IPS-20b (cell line): ENCODE data around the gene CRISP1.

Source experiments
- H3K27ac ChIP-seq: one replicate; pipeline ENCODE4 v1.5.1; 2013; ENCODE audit warnings: low read length
- H3K27me3 ChIP-seq: 2 replicates; pipeline ENCODE4 v1.6.1; 2013; ENCODE audit warnings: mild to moderate bottlenecking, low read length, inconsistent platforms; ENCODE audit not compliant: insufficient read depth
- H3K36me3 ChIP-seq: 2 replicates; pipeline ENCODE4 v1.6.1; 2013; ENCODE audit warnings: low read depth, mild to moderate bottlenecking, inconsistent platforms, low read length, moderate library complexity; ENCODE audit not compliant: insufficient read depth
- H3K4me1 ChIP-seq: 2 replicates; pipeline ENCODE4 v1.6.1; 2013; ENCODE audit warnings: mild to moderate bottlenecking, control low read depth, inconsistent platforms, low read length, moderate library complexity; ENCODE audit not compliant: insufficient read depth
- H3K4me3 ChIP-seq: 2 replicates; pipeline ENCODE4 v1.5.1; 2013; ENCODE audit warnings: mild to moderate bottlenecking, low read length, inconsistent platforms
- H3K9ac ChIP-seq: 2 replicates; pipeline ENCODE4 v1.6.1; 2013; ENCODE audit warnings: low read depth, mild to moderate bottlenecking, inconsistent platforms, low read length, moderate library complexity
- H3K9me3 ChIP-seq: 2 replicates; pipeline ENCODE4 v1.6.1; 2013; ENCODE audit warnings: mild to moderate bottlenecking, low read depth, low read length, inconsistent platforms; ENCODE audit not compliant: insufficient read depth

Gene CRISP1

DNA sequence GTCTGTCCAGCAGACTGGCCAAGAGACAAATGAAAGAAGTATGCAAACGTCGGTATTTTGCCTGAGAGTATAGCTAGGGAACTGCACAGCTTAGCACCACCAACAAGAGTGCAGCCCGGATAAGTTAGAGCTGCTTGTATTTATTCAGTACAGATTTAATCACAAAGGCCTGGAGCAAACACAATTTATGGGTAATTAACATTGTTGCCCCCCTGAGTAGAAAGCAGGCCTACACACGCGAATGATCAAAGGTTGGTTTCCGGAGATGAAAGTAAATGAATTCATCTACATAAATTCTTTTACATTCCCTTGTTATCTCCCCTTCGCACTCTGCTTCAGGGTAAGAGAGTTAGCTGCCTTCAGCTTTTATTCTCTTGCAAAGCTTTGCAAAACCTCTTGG is 24.7 kb upstream of the CRISP1 start:
- no peak overlapping the region for H3K27ac ChIP-seq
- H3K36me3 ChIP-seq, result no peaks in the 10 kb centered on the region
- no peak overlapping the region for H3K9ac ChIP-seq
- peaks cover 82% of the 10 kb centered on the region for H3K27me3 ChIP-seq
- no peak overlapping the region; the same call in 1 of the 2 replicates for H3K4me3 ChIP-seq
- H3K9me3 ChIP-seq, result no peaks in the 10 kb centered on the region
- H3K4me1 ChIP-seq, result peaks cover 11% of the 10 kb centered on the region

DNA sequence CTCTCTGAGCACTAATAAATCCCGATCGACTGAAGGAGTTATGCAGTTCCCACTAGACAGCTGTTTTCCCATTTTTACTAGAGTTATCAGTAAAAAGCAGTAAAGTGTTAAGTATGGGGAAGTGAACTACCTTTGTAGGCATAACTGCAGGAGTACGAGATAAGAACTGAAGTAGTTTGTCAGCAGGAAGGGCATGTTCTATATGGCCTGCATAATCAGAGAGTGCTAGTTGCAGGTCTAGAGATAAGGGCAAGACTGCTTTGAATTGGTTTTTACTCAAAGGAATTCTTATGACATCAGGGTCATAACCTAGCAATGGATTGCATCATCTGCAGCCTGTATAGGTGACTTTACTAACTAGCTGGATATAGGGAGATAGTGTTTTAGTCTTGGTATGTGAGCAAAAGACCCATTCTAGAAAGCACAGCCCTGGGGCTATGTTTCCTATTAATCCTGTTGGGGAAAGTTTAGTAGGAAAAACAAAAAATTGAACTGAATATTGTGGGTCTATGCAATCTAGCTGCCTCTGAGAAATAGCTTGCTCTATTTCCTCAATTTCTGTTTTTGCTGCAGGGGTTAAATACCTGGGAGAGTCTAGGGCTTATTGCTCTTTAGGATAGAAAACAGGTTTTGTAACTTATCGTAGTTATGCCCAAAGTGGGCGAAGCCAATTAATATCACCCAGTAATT is 22.6 kb upstream of the CRISP1 start:
- Histone ChIP-seq H3K4me1 (peaks cover 11% of the 10 kb centered on the region), H3K27me3 (peaks cover 84% of the 10 kb centered on the region)

DNA sequence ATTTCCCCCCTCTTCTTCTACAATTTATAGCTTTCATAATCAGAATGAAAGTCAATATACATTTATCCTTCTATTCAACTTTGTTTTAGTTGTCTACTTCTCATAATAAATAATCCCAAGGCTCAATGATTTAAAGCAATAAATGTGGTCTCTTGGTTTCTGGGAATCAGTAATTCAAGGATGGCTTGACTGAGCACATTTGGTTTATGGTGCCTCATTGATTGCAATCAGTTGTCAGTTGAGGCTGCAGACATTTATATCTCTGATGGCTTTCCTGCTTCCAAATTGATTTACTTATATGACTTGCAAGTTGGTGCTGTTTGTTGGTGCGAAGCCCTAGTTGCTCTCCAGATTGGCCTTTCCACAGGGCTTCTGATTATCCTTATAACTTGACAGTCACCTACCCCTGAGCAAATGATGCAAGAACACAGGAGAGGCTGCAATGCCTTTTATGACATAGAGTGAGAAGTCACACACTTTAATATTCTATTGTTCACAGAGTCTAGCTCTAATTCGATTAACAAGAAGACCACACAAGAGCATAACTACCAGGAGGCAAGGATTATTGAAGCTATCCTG is 2.7 kb upstream of the CRISP1 start:
- no peak overlapping the region for H3K27ac ChIP-seq
- no peaks in the 10 kb centered on the region for H3K27me3 ChIP-seq
- H3K4me3 ChIP-seq, result no peak overlapping the region

More for the DNA sequence above, 22.6 kb upstream of the CRISP1 start:
- Histone ChIP-seq H3K36me3 (no peaks in the 10 kb centered on the region), H3K27ac (no peak overlapping the region), H3K9ac (no peak overlapping the region), H3K4me3 (no peak overlapping the region), H3K9me3 (no peaks in the 10 kb centered on the region)

DNA sequence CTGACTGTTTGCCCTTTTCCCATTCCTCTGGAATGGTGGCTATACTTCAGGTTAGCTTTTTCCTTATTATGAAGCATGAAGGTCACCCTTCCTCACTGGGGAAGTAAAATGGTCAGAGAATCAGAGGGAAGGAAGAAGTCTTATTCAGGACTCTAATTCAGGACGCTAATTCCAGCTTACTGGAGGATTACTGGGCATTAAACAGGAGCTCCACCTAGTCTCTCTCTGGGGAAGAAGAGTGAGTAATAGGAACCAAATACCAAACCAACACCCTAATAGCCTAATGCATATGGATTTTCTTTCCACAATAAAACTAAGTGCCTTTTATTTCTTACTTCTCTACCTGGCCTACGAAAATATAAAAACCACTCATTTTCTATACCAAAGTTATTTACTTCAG is 10.1 kb downstream of the CRISP1 start:
- no peak overlapping the region for H3K27ac ChIP-seq
- H3K36me3 ChIP-seq, result no peaks in the 10 kb centered on the region
- H3K9me3 ChIP-seq, result no peaks in the 10 kb centered on the region
- no peak overlapping the region for H3K4me3 ChIP-seq
- no peaks in the 10 kb centered on the region for H3K4me1 ChIP-seq
- no peak overlapping the region for H3K9ac ChIP-seq
- H3K27me3 ChIP-seq, result no peaks in the 10 kb centered on the region

More for the DNA sequence above, 2.7 kb upstream of the CRISP1 start:
- Histone ChIP-seq H3K9me3 (no peaks in the 10 kb centered on the region), H3K9ac (no peak overlapping the region), H3K36me3 (no peaks in the 10 kb centered on the region), H3K4me1 (no peaks in the 10 kb centered on the region)

DNA sequence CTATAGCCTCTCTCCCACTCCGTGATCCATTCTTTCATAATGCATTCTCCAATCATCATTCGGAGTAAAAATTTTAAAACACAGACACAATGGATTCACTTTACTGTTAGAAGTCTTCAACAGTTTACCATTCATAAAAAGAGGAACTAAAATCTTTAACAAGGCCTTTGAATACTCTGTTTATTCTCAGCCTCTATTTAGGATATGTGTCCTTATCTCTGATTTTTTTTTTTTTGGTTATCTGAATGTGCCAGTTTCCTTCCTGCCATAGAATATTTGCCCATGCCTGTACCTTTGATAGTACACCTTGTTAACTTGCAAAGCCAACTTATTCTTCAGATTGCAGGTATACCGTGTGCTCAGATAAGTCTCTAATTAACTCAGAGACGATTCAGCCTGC is 11.1 kb downstream of the CRISP1 start:
- Histone ChIP-seq H3K4me3 (no peak overlapping the region), H3K9me3 (no peaks in the 10 kb centered on the region), H3K4me1 (no peaks in the 10 kb centered on the region), H3K27ac (no peak overlapping the region), H3K27me3 (no peaks in the 10 kb centered on the region), H3K36me3 (no peaks in the 10 kb centered on the region), H3K9ac (no peak overlapping the region)

DNA sequence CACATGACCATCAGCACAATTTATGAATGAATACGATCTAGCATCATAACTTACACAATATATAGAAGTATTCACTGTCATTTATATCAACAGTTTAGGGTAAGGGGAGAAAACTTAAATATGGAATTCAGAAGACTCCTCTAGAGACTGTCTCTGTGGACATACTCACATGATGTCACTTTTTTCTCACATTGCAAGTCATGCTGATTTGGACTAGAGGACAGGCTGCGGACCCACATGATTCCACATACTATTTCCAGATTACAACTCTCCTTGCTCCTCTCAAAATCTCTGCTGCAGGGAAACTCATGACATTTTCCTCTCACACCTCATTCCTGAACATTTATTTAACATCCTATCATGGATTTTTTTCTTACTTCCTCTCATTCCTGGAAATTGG is 13.4 kb downstream of the CRISP1 start:
- no peak overlapping the region for H3K4me3 ChIP-seq
- no peak overlapping the region for H3K27ac ChIP-seq
- H3K9ac ChIP-seq, result no peak overlapping the region
- no peaks in the 10 kb centered on the region for H3K36me3 ChIP-seq
- H3K9me3 ChIP-seq, result peaks cover 9% of the 10 kb centered on the region; the same call in 1 of the 2 replicates
- no peaks in the 10 kb centered on the region for H3K27me3 ChIP-seq
- H3K4me1 ChIP-seq, result no peaks in the 10 kb centered on the region

DNA sequence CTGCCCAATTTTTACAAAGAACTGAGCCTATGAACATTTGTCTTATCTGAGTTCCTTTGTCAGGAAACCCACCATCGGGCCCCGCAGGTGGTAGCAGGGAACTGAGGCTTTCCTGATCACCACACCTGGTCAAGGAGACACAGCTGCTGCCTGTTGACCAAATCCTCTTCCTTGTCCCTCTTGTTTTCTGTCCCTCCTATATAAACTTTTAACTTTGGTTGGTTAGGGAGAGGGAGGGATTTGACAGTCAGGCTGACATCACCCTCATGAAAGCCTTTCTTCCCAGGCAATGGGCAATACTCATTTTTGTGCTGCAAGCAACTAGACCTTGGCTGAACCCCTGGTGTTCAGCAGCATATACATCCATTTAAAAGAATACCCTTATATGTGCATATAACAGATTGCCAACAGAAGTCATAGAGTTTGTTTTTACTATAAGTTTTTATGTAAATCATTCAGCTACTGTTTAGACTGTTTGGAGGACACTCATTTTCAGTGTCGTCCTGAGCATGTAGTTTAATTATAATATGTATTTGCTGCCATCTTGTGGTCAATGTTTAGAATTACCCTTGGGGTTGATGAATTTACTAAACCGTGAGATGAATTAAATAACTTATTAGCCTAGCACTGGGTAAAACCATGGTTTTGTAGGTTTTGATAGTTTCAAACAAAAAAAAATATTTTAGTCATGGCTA is 17.0 kb downstream of the CRISP1 start:
- Histone ChIP-seq H3K27ac (no peak overlapping the region), H3K4me1 (no peaks in the 10 kb centered on the region), H3K4me3 (no peak overlapping the region), H3K9me3 (peaks cover 9% of the 10 kb centered on the region; the same call in 1 of the 2 replicates), H3K36me3 (no peaks in the 10 kb centered on the region), H3K9ac (no peak overlapping the region), H3K27me3 (no peaks in the 10 kb centered on the region)

DNA sequence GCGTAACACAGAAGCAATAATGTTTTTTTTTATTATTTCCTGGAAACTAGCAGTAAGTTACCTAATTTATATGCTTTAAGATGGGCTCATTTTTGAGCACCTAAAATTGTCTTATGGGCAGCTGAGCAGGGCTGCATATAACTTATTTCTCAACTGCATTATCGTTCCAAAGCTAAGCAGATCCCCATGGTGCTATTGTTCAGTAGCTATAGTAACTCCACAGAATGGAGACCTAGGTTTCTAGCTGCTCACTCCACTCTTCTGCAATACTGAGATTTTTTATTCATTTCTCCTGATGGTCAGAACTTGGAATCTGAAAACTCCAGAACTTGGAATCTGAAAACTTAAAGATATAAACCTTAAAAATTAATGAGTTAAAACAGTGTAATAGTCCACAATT is 18.7 kb downstream of the CRISP1 start:
- no peaks in the 10 kb centered on the region for H3K27me3 ChIP-seq
- H3K4me1 ChIP-seq, result no peaks in the 10 kb centered on the region
- no peak overlapping the region for H3K4me3 ChIP-seq
- peaks cover 9% of the 10 kb centered on the region; the same call in 1 of the 2 replicates for H3K9me3 ChIP-seq
- no peaks in the 10 kb centered on the region for H3K36me3 ChIP-seq
- H3K9ac ChIP-seq, result no peak overlapping the region
- no peak overlapping the region for H3K27ac ChIP-seq

DNA sequence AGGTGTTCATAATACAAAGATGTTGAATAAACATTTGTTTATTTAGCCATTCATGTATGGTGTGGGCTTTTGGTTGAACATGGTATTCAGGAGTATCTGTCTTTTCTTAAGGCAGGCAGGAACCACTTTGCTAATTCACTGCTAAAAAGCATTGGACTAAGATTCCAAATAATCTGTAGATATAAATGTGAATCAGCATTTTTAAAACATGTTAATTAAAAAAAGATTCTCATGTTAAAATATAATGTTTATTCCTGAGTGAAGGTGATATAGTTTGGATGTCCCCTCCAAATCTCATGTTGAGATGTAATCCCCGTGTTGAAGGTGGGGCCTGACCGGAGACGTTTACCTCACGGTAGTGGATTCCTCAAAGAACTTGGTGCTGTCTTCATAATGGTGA is 19.3 kb downstream of the CRISP1 start:
- Histone ChIP-seq H3K4me3 (no peak overlapping the region), H3K27me3 (no peaks in the 10 kb centered on the region), H3K27ac (no peak overlapping the region), H3K9me3 (peaks cover 9% of the 10 kb centered on the region; the same call in 1 of the 2 replicates), H3K36me3 (no peaks in the 10 kb centered on the region), H3K9ac (no peak overlapping the region), H3K4me1 (no peaks in the 10 kb centered on the region)

DNA sequence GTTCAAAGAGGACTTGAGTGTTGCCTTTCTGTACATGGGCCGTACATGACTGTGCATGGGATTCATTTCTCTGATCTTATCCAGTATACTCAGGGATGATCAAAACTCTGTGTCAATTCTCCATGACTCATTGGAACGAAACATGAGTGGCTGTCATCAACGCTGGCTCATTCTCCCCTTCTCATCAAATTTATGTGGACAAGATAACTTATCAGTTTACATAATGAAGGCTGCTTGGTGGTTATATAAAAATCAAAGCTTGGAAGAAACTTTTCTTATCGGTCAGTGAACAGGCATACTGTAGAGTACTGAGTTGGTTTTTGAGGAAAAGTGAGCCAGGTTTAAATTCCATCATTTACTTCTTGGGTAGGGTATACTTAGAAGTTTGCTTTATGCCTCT is 24.9 kb downstream of the CRISP1 start:
- H3K4me1 ChIP-seq, result no peaks in the 10 kb centered on the region
- no peaks in the 10 kb centered on the region for H3K27me3 ChIP-seq
- no peaks in the 10 kb centered on the region for H3K9me3 ChIP-seq
- no peaks in the 10 kb centered on the region for H3K36me3 ChIP-seq
- no peak overlapping the region for H3K27ac ChIP-seq
- no peak overlapping the region for H3K9ac ChIP-seq
- no peak overlapping the region for H3K4me3 ChIP-seq

DNA sequence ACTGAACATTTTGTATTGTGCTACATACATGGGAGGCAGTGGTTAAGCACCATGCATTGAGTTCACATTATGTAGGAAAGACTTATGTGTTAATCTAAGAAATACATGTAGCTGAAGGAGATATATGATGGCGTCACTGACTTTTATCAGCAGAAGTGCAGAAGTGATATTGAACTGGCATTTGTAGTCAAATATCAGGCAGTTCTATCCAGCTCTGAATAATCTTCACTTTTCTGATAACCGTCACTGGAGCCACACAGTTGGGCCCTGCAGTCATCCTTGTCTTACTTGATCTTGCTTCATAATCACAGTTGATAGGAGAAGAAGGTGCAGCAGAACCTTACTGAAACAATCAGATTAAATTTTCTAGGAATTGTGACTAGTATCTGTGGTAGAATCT is 26.4 kb downstream of the CRISP1 start:
- no peak overlapping the region for H3K4me3 ChIP-seq
- H3K36me3 ChIP-seq, result no peaks in the 10 kb centered on the region
- no peak overlapping the region for H3K27ac ChIP-seq
- H3K4me1 ChIP-seq, result no peaks in the 10 kb centered on the region
- H3K27me3 ChIP-seq, result no peaks in the 10 kb centered on the region
- H3K9ac ChIP-seq, result no peak overlapping the region
- no peaks in the 10 kb centered on the region for H3K9me3 ChIP-seq

DNA sequence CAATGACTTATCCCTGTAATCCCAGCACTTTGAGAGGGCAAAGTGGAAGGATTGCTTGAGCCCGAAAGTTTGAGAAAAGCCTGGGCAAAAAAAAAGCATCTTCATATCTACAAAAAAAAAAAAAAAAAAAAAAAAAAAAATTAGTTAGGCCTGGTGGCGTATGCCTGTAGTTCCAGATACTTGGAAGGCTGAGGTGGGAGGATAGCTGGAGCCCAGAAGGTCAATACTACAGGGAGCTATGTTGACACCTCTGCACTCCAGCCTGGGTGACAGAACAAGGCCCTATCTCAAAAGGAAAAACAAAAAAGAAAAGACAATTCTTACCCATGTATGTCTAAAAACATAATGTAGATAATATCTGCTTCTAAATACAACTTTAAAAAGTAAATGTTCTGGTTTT is 27.2 kb downstream of the CRISP1 start:
- Histone ChIP-seq H3K9ac (no peak overlapping the region), H3K9me3 (no peaks in the 10 kb centered on the region), H3K27me3 (no peaks in the 10 kb centered on the region), H3K4me3 (no peak overlapping the region), H3K4me1 (no peaks in the 10 kb centered on the region), H3K36me3 (no peaks in the 10 kb centered on the region), H3K27ac (no peak overlapping the region)
